Keratinocyte (primary cell): Measurements from ENCODE around the gene LRP3.

Experiments used
- CTCF ChIP-seq, 3 experiments: IDR thresholded peaks in 1 of 3; conservative IDR thresholded peaks in 1 of 3; optimal IDR thresholded peaks in 1 of 3; 2 replicates in 2 of 3; 3 replicates in 1 of 3; pipeline versions ENCODE3 to v1.5.1; 2011; ENCODE audit warnings: low read length in 3 of 3, mild to moderate bottlenecking in 3 of 3, moderate library complexity in 2 of 3, control low read depth in 1 of 3, inconsistent platforms in 1 of 3; ENCODE audit not compliant: insufficient read depth in 2 of 3; ENCODE audit errors: extremely low read depth in 1 of 3
- EZH2 ChIP-seq: IDR thresholded peaks from one replicate; pipeline ENCODE4 v1.6.1; 2012; ENCODE audit warnings: inconsistent platforms, mild to moderate bottlenecking, low read length, moderate library complexity

- no peak for TF ChIP-seq CTCF (optimal IDR thresholded peaks at IDR 0.05 in 1 of 3, IDR thresholded peaks at IDR 0.05 in 1 of 3, conservative IDR thresholded peaks at IDR 0.05 in 1 of 3; ENCODE audit: extremely low read depth in 1 of 3, insufficient read depth in 2 of 3, low read length in 3 of 3)
- TF ChIP-seq EZH2: no peak
Measured at GRCh38 chr19:33234736-33235135, 40.6 kb downstream of the LRP3 start.
